ENCODE results near the gene SART1.

Gene SART1

GRCh38 chr11:65967329-65967934, 5.9 kb downstream of the SART1 start:
- no peak for DNase-seq (ENCODE audit: low read depth)

GRCh38 chr11:65968600-65969482, 7.3 kb downstream of the SART1 start:
- DNase-seq (ENCODE audit: low read depth): no peak

- no peak for DNase-seq (ENCODE audit: low read depth)
Measured at GRCh38 chr11:65972116-65972515, 10.6 kb downstream of the SART1 start.

GRCh38 chr11:65973439-65974110, 12.0 kb downstream of the SART1 start:
- DNase-seq (ENCODE audit: low read depth): no peak

GRCh38 chr11:65975771-65976170, 14.2 kb downstream of the SART1 start:
- DNase-seq (ENCODE audit: low read depth): no peak

GRCh38 chr11:65976216-65977176, 15.0 kb downstream of the SART1 start:
- no peak for DNase-seq (ENCODE audit: low read depth)

GRCh38 chr11:65977621-65978390, 16.3 kb downstream of the SART1 start:
- DNase-seq (ENCODE audit: low read depth): no peak

- no peak for DNase-seq (ENCODE audit: low read depth)
Measured at GRCh38 chr11:65978391-65979238, 17.1 kb downstream of the SART1 start.

- DNase-seq (ENCODE audit: low read depth): no peak
Measured at GRCh38 chr11:65979261-65979759, 17.8 kb downstream of the SART1 start.

- no peak for DNase-seq (ENCODE audit: low read depth)
Measured at GRCh38 chr11:65981101-65981740, 19.7 kb downstream of the SART1 start.

- DNase-seq (ENCODE audit: low read depth): no peak
Measured at GRCh38 chr11:65981972-65982823, 20.7 kb downstream of the SART1 start.

- no peak for DNase-seq (ENCODE audit: low read depth)
Measured at GRCh38 chr11:65982824-65983588, 21.5 kb downstream of the SART1 start.

- DNase-seq (ENCODE audit: low read depth): no peak
Measured at GRCh38 chr11:65983589-65983987, 22.1 kb downstream of the SART1 start.

- no peak for DNase-seq (ENCODE audit: low read depth)
Measured at GRCh38 chr11:65987336-65987735, 25.8 kb downstream of the SART1 start.

- DNase-seq (ENCODE audit: low read depth): peak; percentile 91
Measured at GRCh38 chr11:65988791-65989592, 27.5 kb downstream of the SART1 start.

- DNase-seq (ENCODE audit: low read depth): no peak
Measured at GRCh38 chr11:65992056-65992455, 30.5 kb downstream of the SART1 start.

- DNase-seq (ENCODE audit: low read depth): no peak
Measured at GRCh38 chr11:65997286-65997685, 35.8 kb downstream of the SART1 start.
